SK-N-SH treated with all-trans-retinoic acid at 6 μM for 48 hours (cell line): ENCODE results near the gene CCDC85C.

Experiments used
- ARNTL ChIP-seq: fragments of 450-650 bp; formaldehyde crosslinking; IDR thresholded peaks from 2 replicates; pipeline ENCODE4 v1.5.0; 2020; ENCODE audit warnings: low read depth, mild to moderate bottlenecking, moderate library complexity, borderline replicate concordance
- TCF4 ChIP-seq: fragments of 250-450 bp; sonication (Bioruptor Pico); IDR thresholded peaks from 2 replicates; pipeline ENCODE4 v1.8.0; 2021; ENCODE audit warnings: mild to moderate bottlenecking, moderate library complexity, borderline replicate concordance
- ZC3H10 ChIP-seq: fragments of 250-450 bp; sonication (Bioruptor Pico); IDR thresholded peaks from 2 replicates; pipeline ENCODE4 v1.5.1; 2021; ENCODE audit warnings: mild to moderate bottlenecking, moderate library complexity
- ZNF70 ChIP-seq: fragments of 450-650 bp; formaldehyde crosslinking; IDR thresholded peaks from 2 replicates; pipeline ENCODE4 v1.5.0; 2020; ENCODE audit warnings: mild to moderate bottlenecking, moderate library complexity

DNA sequence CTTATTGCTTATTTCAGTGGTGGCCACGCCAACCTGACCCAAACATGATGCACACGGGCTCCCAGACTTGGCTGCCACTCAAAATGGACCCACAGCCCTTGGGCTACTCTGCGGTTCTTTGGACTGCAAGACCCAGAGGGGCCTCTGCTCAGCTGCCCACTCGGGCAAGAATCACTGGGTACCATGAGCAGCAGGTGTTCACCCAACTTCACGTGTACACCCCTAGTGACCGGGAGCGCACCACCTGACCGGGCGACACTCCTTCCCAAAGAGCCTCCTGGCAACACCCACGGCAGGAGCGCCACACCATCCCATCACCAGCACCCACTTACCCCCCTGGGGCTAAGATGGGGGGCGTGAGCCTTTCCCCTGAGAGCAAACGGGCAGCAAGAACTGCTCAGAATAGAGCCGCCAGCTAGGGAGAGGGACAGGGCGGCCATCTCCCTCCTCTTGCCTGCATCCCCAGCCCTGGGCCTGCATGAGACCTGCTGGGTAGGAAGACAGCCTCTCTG, 90.8 kb downstream of the CCDC85C start:
- TF ChIP-seq ZNF70 (CRISPR knock-in tag) (no peak), ARNTL (CRISPR knock-in tag) (no peak), ZC3H10 (no peak), TCF4 (CRISPR knock-in tag) (no peak)
